Muscle of back (tissue), 11 donors: Measurements from ENCODE around the gene LMO1. TPM values are rescaled to one million over a fixed set of nuclear protein-coding genes. Genes with fewer than 3 reads are reported as not detected.
A peak's percentile ranks its signal among the peaks of the same experiment; 100 is the strongest.

Experiments used
- DNase-seq, 3 donors: peaks; one replicate each; pipeline versions ENCODE4 v3.0.0 to v3.0.0-alpha.2; 2013
- polyA plus RNA-seq, 10 donors: library from polyadenylated mRNA; unstranded; fragments of 120-200 nt; gene quantifications; one replicate each; pipeline ENCODE4 v1.2.1, GENCODE V29; 2013; ENCODE audit not compliant: insufficient read length in 10 of 10

The LMO1 gene
- polyA plus RNA-seq, 10 donors, result 0.54 to 5.5 (median 2.3) TPM

GRCh38 chr11:8266246-8267241 lies 2.9 kb upstream of the LMO1 start:
- no peak for DNase-seq

GRCh38 chr11:8265681-8266241 lies 2.1 kb upstream of the LMO1 start:
- no peak for DNase-seq

- peak in 2 of 3 donors; percentile 7 to 39 for DNase-seq
These were observed 439 bp downstream of the LMO1 start for GRCh38 chr11:8263109-8263768.

GRCh38 chr11:8262552-8263108 lies 1.0 kb downstream of the LMO1 start:
- peak; percentile 34 to 86 (median 61) for DNase-seq

GRCh38 chr11:8261921-8262551 lies 1.6 kb downstream of the LMO1 start:
- no peak for DNase-seq

- no peak for DNase-seq
These were observed 2.4 kb downstream of the LMO1 start for GRCh38 chr11:8261291-8261690.

- DNase-seq, result no peak
These were observed 3.3 kb downstream of the LMO1 start for GRCh38 chr11:8260202-8260966.

- DNase-seq, result no peak
These were observed 4.2 kb downstream of the LMO1 start for GRCh38 chr11:8259306-8259959.

- peak in 1 of 3 donors; percentile 7 for DNase-seq
These were observed 4.9 kb downstream of the LMO1 start for GRCh38 chr11:8258784-8259183.

- peak in 1 of 3 donors; percentile 49 for DNase-seq
These were observed 5.4 kb downstream of the LMO1 start for GRCh38 chr11:8258289-8258688.

- no peak for DNase-seq
These were observed 6.5 kb downstream of the LMO1 start for GRCh38 chr11:8257003-8257664.

GRCh38 chr11:8256271-8257002 lies 7.2 kb downstream of the LMO1 start:
- DNase-seq, result no peak

- DNase-seq, result no peak
These were observed 10.1 kb downstream of the LMO1 start for GRCh38 chr11:8253566-8253965.

GRCh38 chr11:8252946-8253345 lies 10.7 kb downstream of the LMO1 start:
- DNase-seq, result no peak

- DNase-seq, result no peak
These were observed 11.3 kb downstream of the LMO1 start for GRCh38 chr11:8252388-8252787.

GRCh38 chr11:8251616-8252295 lies 11.9 kb downstream of the LMO1 start:
- DNase-seq, result no peak

GRCh38 chr11:8250981-8251615 lies 12.6 kb downstream of the LMO1 start:
- no peak for DNase-seq

- peak in 2 of 3 donors; percentile 3 to 42 for DNase-seq
These were observed 13.2 kb downstream of the LMO1 start for GRCh38 chr11:8250434-8250833.
